PC-9 (cell line): ENCODE data around the gene DNM3. TPM values are rescaled to one million over a fixed set of nuclear protein-coding genes. Genes with fewer than 3 reads are reported as not detected.

Experiments
- BruUV-seq: library from RNA; stranded (reverse); fragments of 400-500 nt; replicated peaks from 2 replicates; lab custom pipeline; 2021; lab: Mats Ljungman, UMichigan
- CTCF ChIA-PET: fragments of 300-600 bp; sonication (Branson Sonifier 250); formaldehyde crosslinking; loops from one replicate; lab custom pipeline; 2022; ENCODE audit warnings: antibody characterized with exemption; lab: Charles Lee
- POLR2A ChIA-PET: fragments of 300-600 bp; sonication (Branson Sonifier 250); formaldehyde crosslinking; loops from one replicate; lab custom pipeline; 2022; ENCODE audit warnings: antibody characterized with exemption; ENCODE audit not compliant: unreplicated experiment; lab: Charles Lee
- DNase-seq, 2 experiments: peaks; one replicate each; pipeline versions ENCODE4 v3.0.0 to v3.0.0-alpha.2; 2015 to 2022; ENCODE audit warnings: mixed read lengths in 1 of 2
- H2AFZ ChIP-seq: fragments of 200-600 bp; sonication (generic); 2 replicates; pipeline ENCODE4 v1.8.1; 2017; ENCODE audit warnings: antibody characterized with exemption
- H3F3A ChIP-seq: fragments of 200-600 bp; sonication (generic); 2 replicates; pipeline ENCODE4 v1.8.1; 2017; ENCODE audit warnings: antibody characterized with exemption, mild to moderate bottlenecking, low read depth; ENCODE audit not compliant: insufficient read depth
- H3K27ac ChIP-seq: fragments of 200-600 bp; sonication (generic); 2 replicates; pipeline ENCODE4 v1.6.1; 2016; ENCODE audit warnings: mixed run types
- H3K27me3 ChIP-seq: fragments of 200-600 bp; sonication (generic); 2 replicates; pipeline ENCODE4 v1.6.1; 2016; ENCODE audit warnings: low read depth, mixed run types; ENCODE audit not compliant: insufficient read depth
- H3K36me3 ChIP-seq: fragments of 200-600 bp; sonication (generic); 2 replicates; pipeline ENCODE4 v1.6.1; 2016; ENCODE audit warnings: low read depth, mixed run types
- H3K4me1 ChIP-seq: fragments of 200-600 bp; sonication (generic); replicated peaks from 2 replicates; pipeline ENCODE4 v1.6.1; 2016; ENCODE audit warnings: mixed run types; ENCODE audit not compliant: insufficient read depth
- H3K4me2 ChIP-seq: fragments of 200-600 bp; sonication (generic); 2 replicates; pipeline ENCODE4 v1.6.1; 2017; ENCODE audit warnings: mixed run types
- H3K4me3 ChIP-seq: fragments of 200-600 bp; sonication (generic); 2 replicates; pipeline ENCODE4 v1.6.1; 2016; ENCODE audit warnings: mixed run types
- H3K79me2 ChIP-seq: fragments of 200-600 bp; sonication (generic); 2 replicates; pipeline ENCODE4 v1.6.1; 2017; ENCODE audit warnings: low read depth, mixed run types
- H3K9me2 ChIP-seq: fragments of 200-600 bp; sonication (generic); 2 replicates; pipeline ENCODE4 v1.8.1; 2017; ENCODE audit warnings: mild to moderate bottlenecking; ENCODE audit not compliant: insufficient read depth
- H3K9me3 ChIP-seq: fragments of 200-600 bp; sonication (generic); 2 replicates; pipeline ENCODE4 v1.8.1; 2016; ENCODE audit warnings: low read depth; ENCODE audit not compliant: insufficient read depth
- H4K20me1 ChIP-seq: fragments of 200-600 bp; sonication (generic); 2 replicates; pipeline ENCODE4 v1.8.1; 2017; ENCODE audit not compliant: insufficient read depth
- EZH2 ChIP-seq: fragments of 200-600 bp; sonication (generic); IDR thresholded peaks from 2 replicates; pipeline ENCODE4 v1.8.0; 2017; ENCODE audit warnings: antibody characterized with exemption, low read depth
- intact Hi-C: fragments of 100-400 bp; cut with micrococcal nuclease; formaldehyde crosslinking; loops from one replicate; pipeline ENCODE4 v1.10.0; 2022; ENCODE audit not compliant: unreplicated experiment
- total RNA-seq: library from RNA; stranded (reverse); gene quantifications from 2 replicates; pipeline ENCODE4 v1.2.3, GENCODE V29; 2021
- TF ChIP-seq, protein P1 (sequence below): fragments of 200-600 bp; sonication (generic); conservative IDR thresholded peaks from 2 replicates; pipeline ENCODE4 v1.6.1; 2017; ENCODE audit warnings: mixed run types, antibody characterized with exemption, mild to moderate bottlenecking, moderate library complexity

DNM3 gene
- total RNA-seq, 1 experiment from 2014 or later: 1.7 TPM

DNA sequence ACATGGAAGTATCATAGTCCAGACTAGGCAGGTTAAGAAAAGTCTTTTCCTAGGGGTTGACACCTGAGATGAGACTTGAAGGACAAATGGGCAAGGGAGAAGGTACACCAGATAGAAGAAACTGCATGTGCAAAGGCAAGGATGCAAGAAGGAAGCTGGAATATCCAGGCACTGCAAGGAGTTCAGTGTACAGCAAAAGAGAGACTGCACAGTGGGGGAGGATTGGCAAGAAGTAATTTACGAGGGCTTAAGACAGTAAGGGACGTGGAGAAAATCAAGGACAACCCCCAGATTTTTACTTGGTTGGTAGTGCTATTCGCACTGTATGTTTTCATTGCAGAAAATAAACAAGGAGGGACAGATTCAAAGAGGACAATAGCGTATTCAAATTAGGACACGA, 58.5 kb downstream of the DNM3 start:
- BruUV-seq: no TSS peak
- Histone ChIP-seq H3K27ac (no peak overlapping the region), H3K4me2 (no peak overlapping the region), H3K4me1 (no peaks in the 10 kb centered on the region), H3K27me3 (no peaks in the 10 kb centered on the region), H3K4me3 (no peak overlapping the region), H3K36me3 (no peaks in the 10 kb centered on the region), H3K9me3 (no peaks in the 10 kb centered on the region), H2AFZ (no peak overlapping the region), H3F3A (no peaks in the 10 kb centered on the region), H3K9me2 (no peaks in the 10 kb centered on the region), H4K20me1 (no peaks in the 10 kb centered on the region), H3K79me2 (no peaks in the 10 kb centered on the region)
- no peak for DNase-seq
- ChIA-PET CTCF (no interaction called here), POLR2A (no interaction called here)
- intact Hi-C loops: no loop called here
- TF ChIP-seq, protein P1, sequence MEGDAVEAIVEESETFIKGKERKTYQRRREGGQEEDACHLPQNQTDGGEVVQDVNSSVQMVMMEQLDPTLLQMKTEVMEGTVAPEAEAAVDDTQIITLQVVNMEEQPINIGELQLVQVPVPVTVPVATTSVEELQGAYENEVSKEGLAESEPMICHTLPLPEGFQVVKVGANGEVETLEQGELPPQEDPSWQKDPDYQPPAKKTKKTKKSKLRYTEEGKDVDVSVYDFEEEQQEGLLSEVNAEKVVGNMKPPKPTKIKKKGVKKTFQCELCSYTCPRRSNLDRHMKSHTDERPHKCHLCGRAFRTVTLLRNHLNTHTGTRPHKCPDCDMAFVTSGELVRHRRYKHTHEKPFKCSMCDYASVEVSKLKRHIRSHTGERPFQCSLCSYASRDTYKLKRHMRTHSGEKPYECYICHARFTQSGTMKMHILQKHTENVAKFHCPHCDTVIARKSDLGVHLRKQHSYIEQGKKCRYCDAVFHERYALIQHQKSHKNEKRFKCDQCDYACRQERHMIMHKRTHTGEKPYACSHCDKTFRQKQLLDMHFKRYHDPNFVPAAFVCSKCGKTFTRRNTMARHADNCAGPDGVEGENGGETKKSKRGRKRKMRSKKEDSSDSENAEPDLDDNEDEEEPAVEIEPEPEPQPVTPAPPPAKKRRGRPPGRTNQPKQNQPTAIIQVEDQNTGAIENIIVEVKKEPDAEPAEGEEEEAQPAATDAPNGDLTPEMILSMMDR: no peak
- TF ChIP-seq EZH2: no peak

DNA sequence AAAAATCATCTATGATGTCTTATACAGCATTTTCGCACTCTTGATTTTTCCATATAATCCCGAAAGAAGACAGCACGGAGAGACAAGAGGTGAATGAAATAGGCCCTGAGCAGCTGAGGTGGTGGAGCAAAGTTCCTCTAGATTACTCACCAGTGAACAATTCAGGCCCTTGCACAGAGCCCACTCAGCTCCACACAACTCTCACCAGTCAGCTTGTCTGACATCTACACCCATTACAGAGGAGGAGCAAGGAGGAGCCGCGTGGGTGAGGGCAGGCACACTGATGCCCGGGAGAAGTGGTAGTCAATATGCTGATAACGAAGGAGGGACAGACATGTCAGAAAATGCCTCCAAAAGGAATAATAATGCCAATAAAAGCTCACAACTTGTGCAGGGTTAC, 59.9 kb downstream of the DNM3 start:
- Histone ChIP-seq H3K9me2 (no peaks in the 10 kb centered on the region), H2AFZ (no peak overlapping the region), H3K4me3 (no peak overlapping the region), H3K79me2 (no peaks in the 10 kb centered on the region), H3K27me3 (no peaks in the 10 kb centered on the region), H3K4me1 (no peaks in the 10 kb centered on the region), H3K4me2 (no peak overlapping the region), H3F3A (no peaks in the 10 kb centered on the region), H4K20me1 (no peaks in the 10 kb centered on the region), H3K9me3 (no peaks in the 10 kb centered on the region), H3K27ac (no peak overlapping the region), H3K36me3 (no peaks in the 10 kb centered on the region)
- no TSS peak for BruUV-seq
- ChIA-PET POLR2A (no interaction called here), CTCF (no interaction called here)
- intact Hi-C loops: no loop called here
- no peak for TF ChIP-seq EZH2
- TF ChIP-seq, protein P1: no peak
- no peak for DNase-seq

DNA sequence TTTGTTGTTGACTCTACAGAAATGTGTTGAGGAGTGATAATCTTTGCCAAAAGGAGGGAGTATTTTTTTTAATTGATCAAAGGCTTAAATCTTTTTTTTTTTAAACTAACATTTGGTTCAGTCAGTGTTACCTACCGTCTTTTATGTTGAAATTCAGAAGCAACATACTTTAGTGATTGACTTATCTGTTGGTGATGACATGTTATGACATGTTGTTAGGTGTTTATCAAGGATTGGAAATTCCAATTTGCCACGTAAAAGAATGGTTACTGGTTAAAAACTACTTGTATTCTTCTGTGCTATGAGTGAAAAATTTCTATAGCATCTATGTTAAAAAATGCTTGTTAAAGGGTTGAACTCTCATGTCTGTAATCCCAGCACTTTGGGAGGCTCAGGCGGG, 61.2 kb downstream of the DNM3 start:
- POLR2A ChIA-PET: no interaction called here
- H2AFZ ChIP-seq: no peak overlapping the region
- H3K9me3 ChIP-seq: no peaks in the 10 kb centered on the region

More for the DNA sequence above, 61.2 kb downstream of the DNM3 start:
- H3K79me2 ChIP-seq: no peaks in the 10 kb centered on the region
- H3K4me2 ChIP-seq: no peak overlapping the region
- H3K36me3 ChIP-seq: no peaks in the 10 kb centered on the region
- H4K20me1 ChIP-seq: no peaks in the 10 kb centered on the region
- H3F3A ChIP-seq: no peaks in the 10 kb centered on the region
- BruUV-seq: no TSS peak
- no peaks in the 10 kb centered on the region for H3K4me1 ChIP-seq
- no peak for DNase-seq
- H3K27me3 ChIP-seq: no peaks in the 10 kb centered on the region
- TF ChIP-seq, protein P1: no peak
- TF ChIP-seq EZH2: no peak
- H3K9me2 ChIP-seq: no peaks in the 10 kb centered on the region
- intact Hi-C loops: no loop called here
- no peak overlapping the region for H3K4me3 ChIP-seq
- H3K27ac ChIP-seq: no peak overlapping the region
- CTCF ChIA-PET: no interaction called here
